GM21381 (cell line): ENCODE results near the gene DYNLT1.

Experiments
- ATAC-seq: cut with Tn5 transposase; IDR thresholded peaks from one replicate; pipeline ENCODE4 v1.9.1; 2021; ENCODE audit warnings: mild to moderate bottlenecking, moderate library complexity; ENCODE audit not compliant: unreplicated experiment

Gene DYNLT1

GRCh38 chr6:158604048-158604406 lies 40.5 kb downstream of the DYNLT1 start:
- ATAC-seq: no peak

- ATAC-seq: no peak
Observed at GRCh38 chr6:158603261-158604047, 41.1 kb downstream of the DYNLT1 start.

GRCh38 chr6:158599635-158600034 lies 44.9 kb downstream of the DYNLT1 start:
- no peak for ATAC-seq

GRCh38 chr6:158597565-158597964 lies 47.0 kb downstream of the DYNLT1 start:
- ATAC-seq: no peak

GRCh38 chr6:158596861-158597260 lies 47.7 kb downstream of the DYNLT1 start:
- ATAC-seq: no peak

GRCh38 chr6:158595223-158595622 lies 49.3 kb downstream of the DYNLT1 start:
- ATAC-seq: no peak

GRCh38 chr6:158593670-158594069 lies 50.9 kb downstream of the DYNLT1 start:
- ATAC-seq: no peak

GRCh38 chr6:158591810-158592209 lies 52.7 kb downstream of the DYNLT1 start:
- no peak for ATAC-seq

GRCh38 chr6:158591134-158591809 lies 53.3 kb downstream of the DYNLT1 start:
- ATAC-seq: no peak

GRCh38 chr6:158589366-158589765 lies 55.2 kb downstream of the DYNLT1 start:
- ATAC-seq: no peak

GRCh38 chr6:158586652-158587051 lies 57.9 kb downstream of the DYNLT1 start:
- no peak for ATAC-seq
